ENCODE data around the gene SLMAP.

SLMAP gene

DNA sequence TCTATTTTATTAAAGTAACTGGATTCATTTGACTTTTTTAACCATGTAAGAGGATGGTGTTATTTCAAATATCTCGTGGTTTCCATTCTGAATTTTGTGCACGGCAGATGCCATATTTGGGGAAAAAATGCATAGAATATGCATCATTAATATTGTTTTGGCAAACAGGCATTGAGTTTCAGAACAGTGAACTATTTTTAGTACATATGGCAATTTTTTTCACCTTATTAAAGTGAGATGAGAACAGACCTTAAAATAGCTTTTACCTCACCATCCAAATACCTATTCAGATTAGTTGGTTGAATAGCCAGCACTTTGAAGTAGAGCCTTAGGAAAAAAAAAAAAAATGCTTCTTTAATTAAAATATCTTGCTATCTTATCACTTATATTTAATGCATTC is 134.8 kb downstream of the SLMAP start:
- DNase-seq (ENCODE audit: low read depth in 2 of 2), result no peak

DNA sequence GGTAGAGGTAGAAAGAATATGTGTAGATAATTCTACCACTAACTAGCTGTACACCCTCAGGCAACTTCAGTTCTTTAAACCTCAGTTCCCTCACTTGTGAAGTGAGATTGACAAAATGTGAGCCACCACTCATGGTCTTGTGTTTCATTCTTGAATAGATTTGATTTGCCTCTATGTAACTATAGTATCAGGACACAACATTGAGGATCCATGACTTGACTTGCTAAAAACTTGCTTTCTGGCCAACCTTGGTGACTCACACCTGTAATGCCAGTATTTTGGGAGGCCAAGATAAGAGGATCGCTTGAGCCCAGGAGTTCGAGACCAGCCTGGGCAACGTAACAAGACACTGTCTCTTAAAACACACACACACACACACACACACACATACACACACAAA is 136.3 kb downstream of the SLMAP start:
- no peak for DNase-seq (ENCODE audit: low read depth in 2 of 2)

DNA sequence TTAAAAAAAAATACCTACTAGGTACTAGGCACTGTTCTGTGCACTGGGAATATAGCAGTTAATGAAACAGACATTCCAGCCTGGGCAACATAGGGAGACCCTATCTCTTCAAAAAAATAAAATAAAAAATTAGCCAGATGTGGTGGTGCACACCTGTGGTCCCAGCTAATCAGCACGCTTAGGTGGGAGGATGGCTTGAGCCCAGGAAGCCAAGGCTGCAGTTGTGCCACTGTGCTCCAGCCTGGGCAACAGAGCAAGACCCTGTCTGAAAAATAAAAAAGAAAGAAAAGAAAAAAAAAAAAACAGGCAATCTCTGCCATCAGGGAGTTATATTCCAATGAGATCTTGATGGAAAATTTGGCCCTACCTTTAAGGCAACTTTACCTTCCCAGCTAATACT is 137.0 kb downstream of the SLMAP start:
- no peak for DNase-seq (ENCODE audit: low read depth in 2 of 2)

DNA sequence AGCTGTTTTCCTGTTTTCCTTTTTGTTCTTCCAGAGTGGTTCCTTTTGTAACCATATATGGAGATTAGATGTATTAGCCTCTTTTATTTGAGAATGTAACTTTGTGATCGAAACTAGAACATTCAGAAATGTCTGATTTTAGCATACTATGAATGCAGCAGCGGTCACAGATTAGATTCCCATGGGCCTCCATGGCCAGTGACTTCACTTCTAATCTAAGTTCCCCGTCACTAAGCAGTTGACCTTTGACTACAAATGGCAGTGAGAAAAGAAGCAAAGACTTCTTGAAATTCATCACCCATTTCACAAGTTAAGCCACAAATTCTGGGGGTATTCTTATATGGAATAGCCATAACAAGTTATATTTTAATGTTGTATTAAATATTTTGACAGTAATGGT is 137.6 kb downstream of the SLMAP start:
- DNase-seq (ENCODE audit: low read depth in 2 of 2), result no peak

DNA sequence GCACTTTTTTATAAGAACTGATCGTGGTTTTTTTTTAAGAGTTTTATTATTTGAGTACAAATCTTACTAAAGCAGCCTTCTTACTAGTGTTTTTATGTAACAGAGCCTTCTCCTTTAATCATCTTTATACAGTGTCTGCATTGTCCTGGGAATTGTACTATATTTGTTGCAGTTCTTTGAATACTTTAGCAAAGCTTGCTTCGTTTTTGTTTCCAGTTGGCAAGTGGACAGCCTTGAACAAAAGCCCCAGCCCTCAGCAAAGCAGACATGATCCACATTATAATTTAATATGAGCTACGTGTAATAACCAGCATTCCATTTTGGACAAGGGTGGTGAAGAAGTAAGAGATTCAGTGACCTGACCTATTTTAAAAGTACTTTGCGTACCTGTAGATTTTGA is 139.9 kb downstream of the SLMAP start:
- DNase-seq (ENCODE audit: low read depth in 2 of 2), result no peak

DNA sequence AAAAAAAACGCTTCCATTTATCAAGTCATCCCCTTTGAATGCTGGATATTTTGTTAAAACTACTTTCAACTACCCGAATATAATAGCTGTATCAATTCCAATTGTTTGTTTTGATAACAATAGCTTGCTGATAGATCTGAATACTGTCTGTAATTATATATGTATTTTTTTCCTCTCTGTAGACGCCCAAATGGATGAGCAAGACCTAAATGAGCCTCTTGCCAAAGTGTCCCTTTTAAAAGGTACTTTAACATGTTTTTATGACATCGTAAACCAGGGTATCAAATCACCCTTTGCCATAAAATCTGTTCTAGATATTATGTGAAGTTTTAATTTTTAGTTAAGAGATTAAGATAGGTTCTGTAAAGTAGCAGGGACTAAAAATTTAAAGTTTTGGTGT is 140.6 kb downstream of the SLMAP start:
- no peak for DNase-seq (ENCODE audit: low read depth in 2 of 2)

DNA sequence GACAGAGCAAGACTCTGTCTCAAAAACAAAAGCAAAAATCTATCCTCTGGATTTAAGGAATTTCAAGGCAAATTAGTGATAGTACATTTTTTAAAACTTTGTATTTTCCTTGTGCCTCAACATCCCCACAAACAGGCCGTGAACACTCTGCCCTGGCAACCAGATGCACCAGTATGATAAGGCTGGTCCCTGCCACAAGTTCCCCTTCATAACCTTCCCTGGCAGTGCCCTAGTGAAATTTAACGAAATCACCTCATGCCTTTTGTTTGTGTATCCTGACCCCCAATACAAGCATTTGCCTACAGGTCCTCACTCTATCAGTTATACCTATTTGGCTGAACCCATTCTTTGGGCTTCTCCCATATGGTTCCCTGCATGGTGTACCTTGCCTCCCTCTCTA is 144.7 kb downstream of the SLMAP start:
- no peak for DNase-seq (ENCODE audit: low read depth in 2 of 2)

DNA sequence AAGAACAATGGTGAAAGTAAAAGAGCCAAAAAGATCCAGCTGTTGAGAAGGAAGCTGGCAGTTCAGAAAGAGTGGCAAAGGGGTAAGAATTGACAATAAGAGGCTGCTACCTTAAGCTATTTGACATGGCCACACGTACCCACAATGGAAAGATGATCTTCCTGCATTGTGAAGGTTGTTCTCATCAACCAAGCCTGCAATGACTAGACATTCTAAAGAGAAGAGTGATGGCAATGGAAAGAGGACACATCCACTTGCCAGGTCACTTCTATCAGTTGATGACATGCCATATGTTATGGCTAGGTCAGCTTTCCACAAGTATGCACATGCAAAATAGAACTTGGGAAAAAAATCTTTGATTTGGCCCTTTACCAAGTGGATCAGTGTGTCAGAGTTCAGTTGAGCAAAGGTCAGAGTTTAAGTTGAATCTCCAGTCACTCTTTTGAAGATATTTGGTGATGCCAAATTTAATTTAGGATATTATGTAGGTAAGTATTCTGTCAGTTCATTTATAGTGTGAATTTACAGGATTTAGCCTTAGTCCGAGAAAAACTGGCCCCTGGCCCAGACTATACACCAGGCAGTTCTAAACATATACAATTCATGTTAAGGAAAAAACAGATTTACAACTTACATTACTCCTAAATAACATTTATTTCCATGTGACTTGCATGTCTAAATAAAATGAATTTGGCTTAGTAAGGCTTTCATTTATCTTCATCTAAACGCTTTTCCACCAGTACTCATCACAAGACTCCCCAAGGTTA is 147.2 kb downstream of the SLMAP start:
- no peak for DNase-seq (ENCODE audit: low read depth in 2 of 2)

DNA sequence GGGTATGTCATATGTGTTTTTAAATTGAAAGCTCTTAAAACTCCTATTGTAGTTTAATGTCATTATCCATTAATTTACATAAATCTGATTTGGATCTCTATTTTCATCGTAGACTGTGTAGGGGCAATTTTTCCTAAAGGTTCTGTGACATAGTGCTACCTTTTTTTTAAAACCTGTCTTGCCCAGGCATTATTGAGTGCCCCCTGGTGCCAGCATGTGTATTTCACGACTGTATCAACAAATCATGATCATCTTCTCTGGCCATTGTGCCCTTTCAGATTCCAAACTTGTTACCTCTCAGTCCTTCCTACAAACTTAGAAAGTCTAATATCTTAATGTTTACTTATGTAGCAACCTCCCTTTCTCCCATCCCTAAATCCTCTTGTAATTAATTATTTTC is 154.9 kb downstream of the SLMAP start:
- DNase-seq (ENCODE audit: low read depth in 2 of 2), result no peak

DNA sequence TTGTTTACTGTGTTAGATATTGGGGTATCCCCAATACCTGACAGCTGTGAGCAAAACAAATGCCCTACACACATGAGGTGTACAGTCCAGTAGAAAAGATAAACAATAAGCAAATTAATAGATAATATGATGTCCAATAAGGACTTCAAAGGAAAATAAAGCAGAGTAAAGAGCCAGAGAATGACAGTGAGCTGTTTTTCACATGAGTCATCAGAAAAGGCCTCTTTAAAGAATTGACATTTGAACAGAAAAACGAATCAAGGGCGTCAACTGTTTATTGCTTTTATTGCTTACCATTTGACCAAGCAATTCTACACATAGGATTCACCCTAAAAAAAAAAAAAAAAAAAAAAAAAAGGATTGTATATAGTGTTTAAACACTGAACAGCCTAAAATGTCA is 155.5 kb downstream of the SLMAP start:
- no peak for DNase-seq (ENCODE audit: low read depth in 2 of 2)

DNA sequence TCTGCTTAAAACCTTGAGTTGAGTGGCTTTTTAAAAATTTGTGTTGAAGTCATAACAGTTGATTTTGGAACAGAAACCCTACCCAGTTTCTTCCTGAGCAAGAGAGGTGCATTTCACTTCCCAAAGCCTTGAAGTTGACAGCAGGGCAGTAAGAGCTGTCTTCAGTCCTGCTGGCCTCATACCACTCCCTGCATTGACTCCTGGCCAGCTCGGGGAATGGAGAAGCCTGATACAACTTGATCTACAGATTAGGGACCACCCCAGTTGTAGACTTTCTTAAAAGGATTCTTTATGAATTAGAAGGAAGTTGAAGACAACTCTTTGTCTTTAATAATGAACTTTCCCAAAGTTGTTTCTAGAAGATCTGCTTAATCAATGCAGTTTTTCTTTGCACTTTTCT is 161.5 kb downstream of the SLMAP start:
- DNase-seq (ENCODE audit: low read depth in 2 of 2), result no peak

DNA sequence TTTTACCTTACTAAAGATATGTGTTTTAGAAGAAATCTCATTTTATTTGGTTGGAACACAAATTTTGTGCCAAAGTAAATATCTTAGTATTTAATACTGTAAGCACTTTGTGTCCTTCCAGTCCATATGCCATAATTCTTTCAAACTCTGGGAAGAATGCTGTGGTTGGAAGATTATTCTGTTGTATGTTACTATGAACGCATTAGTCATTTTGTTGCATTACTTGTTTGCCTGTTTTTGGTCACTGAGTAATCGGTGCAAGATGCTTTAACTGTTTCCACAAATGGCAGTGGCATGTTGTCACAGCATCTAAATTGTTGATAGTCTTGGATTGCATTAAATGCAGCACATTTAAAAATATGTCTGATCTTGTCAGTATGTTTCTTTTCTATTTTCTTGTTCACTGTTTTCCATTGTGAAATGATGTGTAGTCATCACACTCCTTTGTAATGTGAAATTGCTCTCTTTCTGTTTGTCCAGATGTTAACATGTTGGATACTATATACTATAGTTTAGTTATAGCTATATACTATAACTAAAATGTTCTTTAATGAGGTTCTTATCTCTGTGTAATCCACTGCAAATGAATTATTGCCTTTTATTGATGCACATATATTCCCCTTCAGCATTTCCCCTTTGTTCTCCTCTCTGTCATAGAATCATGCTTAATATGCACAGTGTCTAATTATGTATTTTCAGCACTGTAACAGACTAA is 162.2 kb downstream of the SLMAP start:
- no peak for DNase-seq (ENCODE audit: low read depth in 2 of 2)

DNA sequence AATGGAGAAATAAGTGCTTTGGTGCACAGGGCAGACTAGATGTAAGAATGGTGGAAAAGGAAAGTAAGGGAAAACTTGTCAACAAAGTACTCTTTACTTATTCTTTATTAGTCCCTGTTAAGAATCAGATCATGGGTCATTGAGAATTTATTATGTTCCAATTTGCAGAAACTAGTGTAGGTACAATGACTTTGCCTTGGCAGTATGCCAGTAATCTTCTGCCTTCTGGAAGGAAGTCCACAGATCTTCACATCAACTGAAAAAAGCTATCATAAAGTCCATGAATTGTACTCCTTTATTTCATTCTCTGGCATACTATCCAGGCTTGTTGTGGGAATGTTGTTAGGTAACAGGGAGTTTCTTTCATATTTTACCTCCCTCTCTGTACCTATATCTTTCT is 163.9 kb downstream of the SLMAP start:
- no peak for DNase-seq (ENCODE audit: low read depth in 2 of 2)

DNA sequence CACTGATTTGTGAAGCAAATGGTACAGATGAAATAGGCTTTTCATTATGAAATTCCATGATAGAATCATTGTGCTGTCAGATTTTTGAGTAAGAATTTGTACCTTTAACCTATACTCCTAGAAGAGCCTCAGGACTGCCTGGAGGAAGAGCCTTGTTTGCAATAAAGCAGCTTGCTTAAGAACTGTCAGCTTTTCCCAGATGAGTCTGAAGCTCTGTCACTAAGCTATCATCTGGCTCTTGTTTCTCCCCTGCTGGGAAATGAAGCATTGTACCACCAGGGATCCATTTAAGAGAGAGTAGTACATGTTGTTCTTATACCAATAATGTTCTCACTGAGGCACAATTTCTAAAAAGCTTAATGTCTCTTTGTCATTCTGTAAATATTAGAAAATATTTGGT is 167.0 kb downstream of the SLMAP start:
- no peak for DNase-seq (ENCODE audit: low read depth in 2 of 2)

DNA sequence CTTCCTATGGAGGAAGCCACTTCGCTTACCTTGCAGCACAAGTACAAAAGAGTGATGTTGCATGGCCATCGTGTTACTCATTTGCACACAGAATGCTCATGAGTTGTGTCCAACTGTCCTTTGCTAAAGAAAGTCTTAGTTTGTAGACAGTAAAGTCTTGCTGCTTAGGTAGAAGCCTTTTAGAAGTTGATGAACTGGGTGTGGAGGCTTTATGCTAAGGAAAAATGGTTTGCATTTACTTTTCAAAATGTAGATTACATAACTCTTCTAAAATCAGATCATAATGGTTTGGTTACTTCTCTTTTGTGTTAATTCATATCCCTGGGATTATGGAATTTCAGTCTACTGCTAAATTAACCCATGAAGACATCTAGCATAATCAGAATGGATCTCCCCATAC is 167.6 kb downstream of the SLMAP start:
- no peak for DNase-seq (ENCODE audit: low read depth in 2 of 2)

DNA sequence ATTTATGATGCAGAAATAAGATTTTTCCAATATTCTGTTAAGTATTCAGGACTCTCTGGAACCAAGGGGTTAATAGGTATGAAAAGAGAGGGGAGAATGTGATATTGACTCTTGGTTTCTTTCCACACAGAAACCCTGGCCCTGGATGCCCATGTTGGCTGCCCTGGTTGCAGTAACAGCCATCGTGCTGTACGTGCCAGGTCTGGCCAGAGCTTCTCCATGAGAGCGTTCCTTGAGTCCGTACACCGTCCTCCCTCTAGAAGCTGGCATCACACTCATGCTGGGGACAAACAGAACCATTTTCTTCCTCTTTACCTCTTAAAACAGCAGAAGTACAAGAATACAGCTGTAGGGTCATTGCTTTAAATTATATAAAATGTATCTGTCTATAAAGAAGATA is 171.1 kb downstream of the SLMAP start:
- no peak for DNase-seq (ENCODE audit: low read depth in 2 of 2)

DNA sequence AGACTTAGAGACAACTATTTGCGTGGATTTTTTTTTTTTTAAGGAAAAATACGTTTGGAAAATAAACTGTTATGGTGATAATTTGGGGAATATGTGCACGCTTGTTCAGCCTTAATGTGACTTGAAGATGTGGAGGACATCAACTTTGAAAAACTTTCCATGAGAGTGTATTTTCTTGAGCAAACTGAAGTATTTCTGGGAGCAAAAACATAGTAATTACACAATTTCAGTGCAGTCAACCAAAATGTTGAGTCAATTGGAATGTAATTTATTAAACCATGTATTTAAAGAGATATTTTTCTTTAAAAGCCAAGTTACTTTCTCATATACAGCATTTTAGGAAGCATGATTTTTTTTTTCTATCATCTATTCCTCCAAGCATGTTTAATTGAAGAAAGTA is 171.8 kb downstream of the SLMAP start:
- DNase-seq (ENCODE audit: low read depth in 2 of 2), result no peak

DNA sequence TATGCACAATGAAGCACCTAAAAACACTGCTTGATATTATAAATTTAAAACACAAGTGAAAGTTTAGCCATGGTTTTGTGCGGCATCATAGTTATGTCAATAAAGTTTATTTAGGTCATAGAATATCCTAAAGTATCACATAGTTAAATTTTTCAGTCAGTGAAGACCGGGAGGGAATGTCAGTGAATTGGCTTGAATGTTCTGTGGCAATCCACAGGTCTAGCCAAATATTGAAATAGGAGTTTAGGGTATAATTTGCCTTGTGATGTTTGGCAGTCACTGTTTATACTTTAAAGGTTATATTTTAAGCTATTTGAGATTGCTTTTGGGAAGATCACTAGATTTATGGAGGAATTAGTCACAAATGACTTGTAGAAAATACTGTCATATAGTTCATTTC is 172.4 kb downstream of the SLMAP start:
- no peak for DNase-seq (ENCODE audit: low read depth in 2 of 2)

DNA sequence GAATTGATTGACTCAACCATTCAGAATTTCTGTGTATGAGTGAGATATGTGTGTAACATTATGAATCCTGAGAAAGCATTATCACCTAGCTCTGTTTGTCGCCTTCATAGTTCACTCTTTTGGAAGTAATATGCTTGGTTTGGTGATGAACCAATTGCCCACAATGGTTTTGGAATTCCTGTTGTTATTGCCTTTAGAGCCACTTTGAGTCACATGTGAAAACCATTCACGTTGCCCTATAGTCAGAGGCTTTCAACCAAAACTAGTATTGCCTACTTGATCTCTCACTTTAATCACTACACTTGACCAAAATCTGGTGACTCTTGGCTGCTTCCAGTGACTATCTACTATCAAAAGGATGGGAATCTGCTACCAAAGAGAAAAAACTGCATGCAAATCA is 173.9 kb downstream of the SLMAP start:
- DNase-seq (ENCODE audit: low read depth in 2 of 2), result no peak

DNA sequence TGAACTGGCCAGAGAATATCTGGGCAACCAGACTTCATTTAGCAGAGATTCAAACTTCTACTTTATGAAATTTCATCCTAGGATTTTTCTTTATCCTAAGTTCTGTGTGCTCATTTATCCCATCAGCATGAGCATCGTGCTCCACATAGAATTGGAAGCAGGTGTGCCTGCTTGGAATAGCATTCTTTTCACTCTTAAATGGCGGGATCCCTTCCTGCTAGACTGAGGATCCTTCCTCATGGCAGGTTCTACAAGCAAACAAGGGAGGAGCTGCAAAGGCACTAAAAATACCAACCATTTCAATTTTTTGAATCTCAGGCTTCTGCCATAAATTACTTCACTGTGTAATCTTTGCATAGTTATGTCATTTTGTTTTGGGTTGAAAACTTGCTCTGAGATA is 177.5 kb downstream of the SLMAP start:
- no peak for DNase-seq (ENCODE audit: low read depth in 2 of 2)

DNA sequence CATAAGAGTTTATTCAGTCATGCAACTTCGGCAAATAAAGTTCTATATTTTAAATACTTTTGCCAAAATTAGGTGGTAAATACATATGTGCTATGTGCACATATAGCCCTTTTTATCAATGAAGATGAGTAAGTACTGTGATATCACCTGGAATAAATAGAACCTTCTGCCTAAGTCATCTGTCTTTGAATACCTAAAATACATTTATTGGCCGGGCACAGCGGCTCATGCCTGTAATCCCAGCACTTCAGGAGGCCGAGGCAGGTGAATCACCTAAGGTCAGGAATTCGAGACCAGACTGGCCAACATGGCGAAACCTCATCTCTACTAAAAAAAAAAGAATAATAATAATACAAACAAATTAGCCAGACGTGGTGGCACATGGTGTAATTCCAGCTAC is 178.3 kb downstream of the SLMAP start:
- no peak for DNase-seq (ENCODE audit: low read depth in 2 of 2)

DNA sequence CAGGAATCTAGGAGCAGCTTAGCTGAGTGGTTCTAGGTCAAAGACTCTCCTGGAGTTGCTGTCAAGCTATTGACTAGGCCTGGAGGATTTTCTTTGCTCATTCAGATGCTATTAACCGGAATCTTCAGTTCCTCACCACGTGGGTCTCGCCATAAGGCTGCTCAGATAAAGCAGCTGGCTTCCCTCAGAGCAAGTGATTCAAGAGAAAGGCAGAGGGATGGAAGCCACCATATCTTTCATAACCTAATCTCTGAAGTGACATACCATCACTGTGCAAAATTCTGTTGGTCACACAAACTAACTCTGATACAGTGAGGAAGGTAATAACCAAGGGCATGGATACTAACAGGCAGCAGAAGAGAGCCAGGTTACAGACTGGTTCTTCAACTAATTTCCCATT is 179.4 kb downstream of the SLMAP start:
- DNase-seq (ENCODE audit: low read depth in 2 of 2), result no peak

DNA sequence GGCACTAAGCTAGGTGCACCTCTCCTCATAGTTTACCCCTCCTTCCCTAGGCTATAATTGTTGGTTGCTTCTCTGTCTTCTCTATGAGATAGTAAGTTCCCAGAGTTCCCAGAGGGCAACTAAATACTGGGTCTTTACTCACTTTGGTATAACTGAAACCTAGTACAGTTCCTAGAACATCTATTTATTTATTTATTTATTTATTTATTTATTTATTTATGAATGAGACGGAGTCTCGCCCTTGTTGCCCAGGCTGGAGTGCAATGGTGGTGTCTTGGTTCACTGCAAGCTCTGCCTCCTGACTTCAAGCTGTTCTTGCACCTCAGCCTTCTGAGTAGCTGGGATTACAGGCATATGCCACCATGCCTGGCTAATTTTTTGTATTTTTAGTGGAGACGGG is 181.0 kb downstream of the SLMAP start:
- DNase-seq (ENCODE audit: low read depth in 2 of 2), result no peak

DNA sequence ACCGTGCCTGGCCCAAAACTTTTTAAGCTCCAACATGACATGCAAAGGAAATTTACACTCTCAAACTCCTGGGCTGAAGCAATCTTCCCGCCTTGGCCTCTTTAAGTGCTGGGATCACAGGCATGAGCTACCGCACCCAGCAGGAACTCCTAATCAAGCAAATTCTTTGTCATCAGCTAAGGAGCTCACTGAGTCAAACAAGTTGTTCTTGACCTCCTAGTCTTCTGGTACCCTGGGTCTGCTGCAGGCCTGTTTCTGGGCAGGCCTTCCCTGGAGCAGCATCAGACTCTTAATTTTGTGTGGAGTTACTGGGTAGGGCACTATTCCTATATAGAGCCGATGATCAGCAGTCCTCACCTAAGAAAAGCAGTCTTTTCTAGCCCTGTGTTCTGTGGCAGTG is 183.7 kb downstream of the SLMAP start:
- no peak for DNase-seq (ENCODE audit: low read depth in 2 of 2)

Data from stimulated activated CD8-positive, alpha-beta memory T cell treated with anti-CD3 and anti-CD28 coated beads, Interleukin-7, amount 100 ng/mL, for 1 hour (primary cell).